Amniotic stem cell (primary cell): ENCODE results near the gene CCDC28A.

Experiments
- DNase-seq: peaks from one replicate; lab custom pipeline; 2025; lab: John Stamatoyannopoulos, UW

Gene CCDC28A

GRCh38 chr6:138833816-138834539 lies 60.4 kb downstream of the CCDC28A start:
- DNase-seq: no peak

GRCh38 chr6:138837246-138837645 lies 63.7 kb downstream of the CCDC28A start:
- no peak for DNase-seq
